ENCODE data around the gene COL26A1. TPM values are rescaled to one million over a fixed set of nuclear protein-coding genes. Genes with fewer than 3 reads are reported as not detected.

COL26A1 gene
- total and polyA plus RNA-seq, 2 donors, result 0.41 to 3.0 TPM

Other genes with a start within 250 kb of the COL26A1 start
- gene SERPINE1, start 235.8 kb upstream of the COL26A1 start, total RNA-seq, result 2.1 TPM
- gene SERPINE1, start 235.8 kb upstream of the COL26A1 start, polyA plus RNA-seq, result 7.3 TPM
- gene AP1S1, start 208.4 kb upstream of the COL26A1 start, total RNA-seq, result 27.9 TPM
- 48.5 TPM for gene AP1S1, start 208.4 kb upstream of the COL26A1 start, polyA plus RNA-seq
- gene VGF, start 197.3 kb upstream of the COL26A1 start, total RNA-seq, result 0.05 TPM
- gene VGF, start 197.3 kb upstream of the COL26A1 start, polyA plus RNA-seq, result 0.52 TPM
- gene NAT16, start 182.6 kb upstream of the COL26A1 start, total RNA-seq, result not detected
- not detected for gene NAT16, start 182.6 kb upstream of the COL26A1 start, polyA plus RNA-seq
- gene MOGAT3, start 161.8 kb upstream of the COL26A1 start, total RNA-seq, result not detected
- 0.11 TPM for gene MOGAT3, start 161.8 kb upstream of the COL26A1 start, polyA plus RNA-seq
- gene PLOD3, start 145.3 kb upstream of the COL26A1 start, total RNA-seq, result 7.1 TPM
- gene PLOD3, start 145.3 kb upstream of the COL26A1 start, polyA plus RNA-seq, result 32.0 TPM
- gene ZNHIT1, start 144.7 kb upstream of the COL26A1 start, total RNA-seq, result 68.3 TPM
- 103 TPM for gene ZNHIT1, start 144.7 kb upstream of the COL26A1 start, polyA plus RNA-seq
- 4.6 TPM for gene CLDN15, start 125.1 kb upstream of the COL26A1 start, total RNA-seq
- gene CLDN15, start 125.1 kb upstream of the COL26A1 start, polyA plus RNA-seq, result 34.2 TPM
- gene FIS1, start 117.8 kb upstream of the COL26A1 start, total RNA-seq, result 188 TPM
- gene FIS1, start 117.8 kb upstream of the COL26A1 start, polyA plus RNA-seq, result 148 TPM
- 17.8 TPM for gene IFT22, start 41.1 kb upstream of the COL26A1 start, total RNA-seq
- gene IFT22, start 41.1 kb upstream of the COL26A1 start, polyA plus RNA-seq, result 19.7 TPM

All from thymus (tissue), 2 donors.